NB4 (cell line): Measurements from ENCODE around the gene DOCK8.

ENCODE experiments used
- CTCF ChIP-seq: IDR thresholded peaks from one replicate; pipeline ENCODE4 v1.5.1; 2012; ENCODE audit warnings: low read depth, low read length
- MYC ChIP-seq: IDR thresholded peaks from 2 replicates; pipeline ENCODE4 v1.6.1; 2011; ENCODE audit warnings: low read depth, low read length
- POLR2A ChIP-seq: IDR thresholded peaks from 2 replicates; pipeline ENCODE4 v1.6.1; 2011; ENCODE audit warnings: mild to moderate bottlenecking; ENCODE audit not compliant: insufficient read length; ENCODE audit errors: extremely low read depth

- TF ChIP-seq CTCF (no peak), POLR2A (no peak), MYC (no peak)
Observed at GRCh38 chr9:374736-375135, 160.1 kb downstream of the DOCK8 start.
